ENCODE results near the gene SAMD1.

DNA sequence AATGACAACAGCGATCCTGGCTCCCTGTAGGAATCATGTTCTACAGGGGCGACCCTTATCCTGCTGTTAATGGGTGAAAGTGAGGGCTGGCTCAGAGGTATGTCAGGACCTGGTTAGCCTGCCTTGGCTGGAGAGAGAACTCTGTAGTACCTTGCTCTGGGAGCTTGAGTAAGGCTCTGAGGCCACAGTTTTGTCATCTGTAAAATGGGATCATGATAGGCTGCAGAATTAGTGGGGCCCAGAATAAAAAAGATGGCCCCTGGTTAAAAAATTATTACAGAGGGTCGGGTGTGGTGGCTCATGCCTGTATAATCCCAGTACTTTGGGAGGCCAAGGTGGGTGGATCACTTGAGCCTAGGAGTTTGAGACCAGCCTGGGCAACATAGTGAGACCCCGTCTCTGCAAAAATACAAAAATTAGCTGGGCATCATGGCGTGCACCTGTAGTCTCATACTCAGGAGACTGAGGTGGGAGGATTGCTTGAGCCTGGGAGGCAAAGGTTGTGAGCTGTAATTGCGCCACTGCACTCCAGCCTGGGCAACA lies 10.5 kb upstream of the SAMD1 start:
- TF ChIP-seq, protein P1, sequence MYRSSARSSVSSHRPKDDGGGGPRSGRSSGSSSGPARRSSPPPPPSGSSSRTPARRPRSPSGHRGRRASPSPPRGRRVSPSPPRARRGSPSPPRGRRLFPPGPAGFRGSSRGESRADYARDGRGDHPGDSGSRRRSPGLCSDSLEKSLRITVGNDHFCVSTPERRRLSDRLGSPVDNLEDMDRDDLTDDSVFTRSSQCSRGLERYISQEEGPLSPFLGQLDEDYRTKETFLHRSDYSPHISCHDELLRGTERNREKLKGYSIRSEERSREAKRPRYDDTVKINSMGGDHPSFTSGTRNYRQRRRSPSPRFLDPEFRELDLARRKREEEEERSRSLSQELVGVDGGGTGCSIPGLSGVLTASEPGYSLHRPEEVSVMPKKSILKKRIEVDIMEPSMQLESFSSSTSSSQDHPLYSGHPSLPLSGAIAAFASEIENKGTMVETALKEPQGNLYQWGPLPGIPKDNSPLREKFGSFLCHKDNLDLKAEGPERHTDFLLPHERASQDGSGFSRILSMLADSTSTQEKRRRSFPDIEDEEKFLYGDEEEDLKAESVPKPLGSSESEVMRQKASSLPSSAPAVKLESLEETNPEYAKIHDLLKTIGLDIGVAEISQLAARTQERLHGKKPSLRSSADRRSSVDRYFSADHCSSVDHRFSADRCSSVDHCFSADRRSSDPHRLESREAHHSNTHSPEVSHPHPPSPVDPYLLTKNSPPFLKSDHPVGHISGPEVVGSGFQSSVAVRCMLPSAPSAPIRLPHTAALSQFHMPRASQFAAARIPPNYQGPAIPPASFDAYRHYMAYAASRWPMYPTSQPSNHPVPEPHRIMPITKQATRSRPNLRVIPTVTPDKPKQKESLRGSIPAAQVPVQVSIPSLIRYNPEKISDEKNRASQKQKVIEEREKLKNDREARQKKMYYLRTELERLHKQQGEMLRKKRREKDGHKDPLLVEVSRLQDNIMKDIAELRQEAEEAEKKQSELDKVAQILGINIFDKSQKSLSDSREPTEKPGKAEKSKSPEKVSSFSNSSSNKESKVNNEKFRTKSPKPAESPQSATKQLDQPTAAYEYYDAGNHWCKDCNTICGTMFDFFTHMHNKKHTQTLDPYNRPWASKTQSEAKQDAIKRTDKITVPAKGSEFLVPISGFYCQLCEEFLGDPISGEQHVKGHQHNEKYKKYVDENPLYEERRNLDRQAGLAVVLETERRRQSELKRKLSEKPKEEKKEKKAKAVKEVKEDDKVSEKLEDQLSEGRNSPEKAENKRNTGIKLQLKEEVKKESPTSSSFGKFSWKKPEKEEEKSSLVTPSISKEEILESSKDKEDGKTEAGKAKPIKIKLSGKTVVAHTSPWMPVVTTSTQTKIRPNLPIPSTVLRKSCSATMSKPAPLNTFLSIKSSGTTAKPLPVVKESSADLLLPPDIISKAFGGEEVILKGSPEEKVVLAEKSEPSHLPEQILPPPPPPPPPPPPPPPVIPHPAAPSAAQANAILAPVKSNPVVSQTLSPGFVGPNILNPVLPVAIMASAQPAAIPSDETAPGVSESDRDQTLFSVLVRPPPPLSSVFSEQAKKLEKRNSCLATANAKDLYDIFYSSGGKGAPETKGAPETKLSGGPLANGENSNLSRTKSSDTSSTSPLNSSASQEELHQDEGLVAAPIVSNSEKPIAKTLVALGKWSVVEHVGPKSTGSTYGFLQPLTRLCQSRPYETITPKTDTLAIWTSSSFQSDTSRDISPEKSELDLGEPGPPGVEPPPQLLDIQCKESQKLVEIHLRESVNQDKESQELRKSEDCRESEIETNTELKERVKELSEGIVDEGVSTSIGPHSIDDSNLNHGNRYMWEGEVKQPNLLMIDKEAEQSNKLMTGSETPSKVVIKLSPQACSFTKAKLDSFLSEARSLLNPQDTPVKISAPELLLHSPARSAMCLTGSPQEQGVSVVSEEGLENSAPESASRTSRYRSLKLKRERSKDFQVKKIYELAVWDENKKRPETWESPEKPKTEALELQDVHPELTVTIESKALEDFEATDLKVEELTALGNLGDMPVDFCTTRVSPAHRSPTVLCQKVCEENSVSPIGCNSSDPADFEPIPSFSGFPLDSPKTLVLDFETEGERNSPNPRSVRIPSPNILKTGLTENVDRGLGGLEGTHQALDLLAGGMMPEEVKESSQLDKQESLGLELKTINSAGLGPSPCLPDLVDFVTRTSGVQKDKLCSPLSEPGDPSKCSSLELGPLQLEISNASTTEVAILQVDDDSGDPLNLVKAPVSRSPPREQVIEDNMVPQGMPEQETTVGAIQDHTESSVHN (IDR thresholded peaks at IDR 0.05; ENCODE audit: borderline replicate concordance in 1 of 2, low read depth in 1 of 2), result no peak
- TF ChIP-seq CTCF (IDR thresholded peaks at IDR 0.05 in 2 of 3, conservative IDR thresholded peaks at IDR 0.05 in 1 of 3; ENCODE audit: insufficient read depth in 2 of 3, low read depth in 1 of 3, low read length in 3 of 3) (no peak), REST (IDR thresholded peaks at IDR 0.05; ENCODE audit: borderline replicate concordance) (no peak), REST (CRISPR knock-in tag; IDR thresholded peaks at IDR 0.05; ENCODE audit: low read depth) (no peak), ZNF583 (CRISPR knock-in tag; IDR thresholded peaks at IDR 0.05) (no peak), CREB1 (IDR thresholded peaks at IDR 0.05) (no peak), CREB1 (CRISPR knock-in tag; IDR thresholded peaks at IDR 0.05) (no peak), KHSRP (IDR thresholded peaks at IDR 0.05) (no peak), CREM (IDR thresholded peaks at IDR 0.05; ENCODE audit: low read depth) (no peak), ARID3B (CRISPR knock-in tag; IDR thresholded peaks at IDR 0.05; ENCODE audit: borderline replicate concordance) (no peak)
